IPS DF 19.7 (cell line): ENCODE data around the gene SMC3.

Experiments used
- DNase-seq: peaks from one replicate; pipeline ENCODE4 v3.0.0-alpha.2; 2013; ENCODE audit warnings: low read depth, low spot score

Gene SMC3

DNA sequence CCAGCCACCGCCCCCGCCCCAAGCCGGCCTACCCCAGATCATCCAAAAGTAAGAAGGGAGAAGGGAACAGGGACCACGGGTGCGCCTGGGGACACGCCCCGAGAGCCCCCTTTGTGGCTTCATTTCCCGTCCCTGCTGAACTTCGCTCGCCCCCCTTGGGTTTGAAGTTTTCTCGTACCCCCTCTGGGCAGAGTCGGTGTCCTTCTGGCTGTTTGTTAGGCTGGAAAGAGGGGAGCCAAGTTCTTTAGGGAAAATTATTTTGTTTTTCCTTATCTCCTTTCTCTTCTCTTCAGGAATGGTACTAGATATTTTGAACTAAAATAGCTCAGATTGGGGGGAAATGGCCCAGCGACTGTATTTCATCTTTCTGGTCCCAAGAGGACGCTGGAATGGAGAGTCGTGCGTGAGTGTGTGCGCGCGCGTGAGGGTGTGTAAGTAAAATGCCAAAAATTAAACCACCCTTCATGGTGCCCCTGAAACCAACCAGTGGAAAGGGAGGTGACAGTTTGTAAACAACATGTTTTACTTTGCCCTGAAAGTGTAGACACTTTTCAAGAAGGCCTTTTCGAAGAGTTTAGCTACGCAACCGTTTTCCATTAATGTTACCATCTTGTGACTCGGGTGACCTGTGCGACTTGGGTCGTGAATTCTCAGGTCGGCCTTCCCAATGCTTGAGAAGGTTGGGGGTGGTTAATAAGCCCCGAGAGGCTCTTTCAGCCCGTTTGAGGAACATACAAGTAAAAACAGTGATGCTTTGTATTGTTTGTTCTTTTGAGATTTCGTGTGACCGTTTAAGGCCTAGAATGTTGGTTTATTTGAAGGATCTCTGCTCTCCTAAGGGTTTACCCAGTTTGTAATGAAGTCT lies 77.3 kb downstream of the SMC3 start:
- DNase-seq = no peak

GRCh38 chr10:110646417-110647135 lies 79.1 kb downstream of the SMC3 start:
- DNase-seq = no peak

- DNase-seq = no peak
These were observed 79.6 kb downstream of the SMC3 start for GRCh38 chr10:110647136-110647430.

GRCh38 chr10:110648692-110649346 lies 81.3 kb downstream of the SMC3 start:
- no peak for DNase-seq

DNA sequence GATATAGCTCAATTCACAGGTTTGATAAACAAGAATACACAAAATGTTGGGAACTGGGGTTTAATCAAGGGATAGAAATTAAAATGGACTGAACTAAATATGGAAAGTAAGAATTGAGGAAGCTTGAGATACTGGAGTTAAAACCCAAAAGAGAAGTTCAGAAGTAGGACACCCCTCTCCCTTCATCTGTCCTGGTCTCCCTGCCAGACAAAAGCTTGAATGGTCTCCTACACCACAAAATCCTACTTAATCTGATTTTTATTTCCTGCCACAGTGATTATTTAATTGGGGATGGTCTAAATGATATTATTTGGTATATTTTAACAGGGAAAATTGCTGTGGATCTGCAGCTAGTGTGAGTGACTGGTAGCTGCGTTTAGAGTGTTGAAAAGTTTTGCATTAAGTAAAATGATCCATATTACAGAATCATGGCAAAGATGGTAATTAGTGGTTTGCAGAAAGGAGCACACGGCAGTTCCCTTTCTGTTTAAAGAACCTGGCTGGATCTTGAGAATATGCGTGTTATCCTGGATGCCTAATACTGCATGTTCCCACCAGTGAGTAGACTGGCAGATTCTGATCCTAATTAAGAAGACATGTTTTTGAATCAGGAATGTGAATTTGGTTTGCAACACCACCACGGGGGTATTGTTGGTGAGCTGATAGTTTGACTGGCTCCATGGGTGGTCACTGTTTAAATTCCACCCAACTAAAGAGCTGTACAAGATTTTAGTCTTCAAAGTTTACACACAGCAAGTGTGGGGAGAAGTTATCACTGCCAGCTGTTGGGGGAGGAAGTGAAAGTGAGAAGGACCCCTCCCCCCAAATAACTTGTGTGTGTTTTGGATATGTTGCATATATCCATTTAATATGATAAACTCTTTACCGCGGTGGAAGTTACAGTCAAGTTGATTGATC lies 82.1 kb downstream of the SMC3 start:
- DNase-seq = no peak

- DNase-seq = no peak
These were observed 82.8 kb downstream of the SMC3 start for GRCh38 chr10:110650265-110650668.

GRCh38 chr10:110651044-110651958 lies 83.8 kb downstream of the SMC3 start:
- DNase-seq = no peak

DNA sequence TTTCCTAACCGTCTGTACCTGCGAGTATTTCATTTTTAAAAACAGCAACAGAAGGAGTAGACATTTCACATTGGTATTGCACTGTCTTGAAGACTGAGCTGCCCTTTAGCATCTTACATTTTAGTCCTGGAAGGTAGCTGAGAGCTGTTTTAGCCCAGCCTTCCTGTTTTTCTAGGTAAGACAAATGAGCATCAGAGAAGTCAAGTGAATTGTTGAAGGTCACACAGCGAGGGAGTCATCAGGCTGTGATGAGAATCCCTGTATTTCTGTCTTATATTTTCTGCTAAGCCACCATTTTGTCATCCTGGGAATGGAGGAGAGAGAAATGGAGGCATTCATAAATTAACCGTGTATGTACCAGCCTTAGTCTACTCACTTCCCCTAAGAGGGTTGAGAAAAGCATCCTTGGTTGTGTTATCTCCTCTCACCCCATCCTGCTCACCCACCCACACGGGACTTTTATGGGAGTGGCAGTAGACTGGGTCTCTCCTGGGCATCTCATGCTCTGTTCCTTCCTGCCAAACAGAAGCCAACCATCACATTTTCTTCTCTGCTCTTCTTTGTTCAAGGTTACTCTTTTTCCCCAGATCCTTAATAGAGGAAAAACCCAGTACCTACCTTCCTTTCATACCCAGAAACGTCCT lies 85.1 kb downstream of the SMC3 start:
- DNase-seq = no peak
